ENCODE results near the gene SLK. TPM values are rescaled to one million over a fixed set of nuclear protein-coding genes. Genes with fewer than 3 reads are reported as not detected.

The SLK gene
- total RNA-seq, 4 donors from 2014 or later: 57.7 to 76.9 (median 64.5) TPM

DNA sequence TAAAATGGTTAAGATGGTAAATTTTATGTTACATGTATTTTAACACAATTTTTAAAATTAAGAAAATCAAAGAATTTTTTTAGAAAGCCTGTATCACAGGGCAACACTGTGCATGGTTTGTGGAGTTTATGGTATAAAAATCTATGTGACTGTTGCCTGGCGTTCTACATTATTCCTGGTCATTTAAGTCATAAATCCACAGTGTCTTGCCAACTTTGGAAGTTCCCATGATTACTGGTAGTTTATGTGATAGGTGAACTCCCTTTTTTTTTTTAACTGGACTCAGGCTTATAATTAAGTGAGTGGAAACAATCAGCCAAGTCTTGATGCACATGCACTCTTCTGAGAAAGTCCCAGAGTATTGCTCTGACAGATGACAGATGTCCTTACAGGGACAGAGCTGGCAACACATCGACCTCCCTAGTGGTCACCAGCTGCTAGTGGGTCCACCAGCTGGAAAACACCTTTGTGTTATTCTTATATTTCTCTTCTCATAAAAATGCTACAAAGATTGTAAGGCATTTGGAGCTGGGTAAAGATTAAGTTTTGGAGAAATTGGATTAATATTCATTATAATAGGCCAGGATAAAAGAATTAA is 40.1 kb upstream of the SLK start:
- no peak overlapping the region for H3K27ac ChIP-seq
- WGBS, 2 donors: 79 to 93% methylated on average over 2 of the region's 2 CpGs
- TF ChIP-seq, protein P1, sequence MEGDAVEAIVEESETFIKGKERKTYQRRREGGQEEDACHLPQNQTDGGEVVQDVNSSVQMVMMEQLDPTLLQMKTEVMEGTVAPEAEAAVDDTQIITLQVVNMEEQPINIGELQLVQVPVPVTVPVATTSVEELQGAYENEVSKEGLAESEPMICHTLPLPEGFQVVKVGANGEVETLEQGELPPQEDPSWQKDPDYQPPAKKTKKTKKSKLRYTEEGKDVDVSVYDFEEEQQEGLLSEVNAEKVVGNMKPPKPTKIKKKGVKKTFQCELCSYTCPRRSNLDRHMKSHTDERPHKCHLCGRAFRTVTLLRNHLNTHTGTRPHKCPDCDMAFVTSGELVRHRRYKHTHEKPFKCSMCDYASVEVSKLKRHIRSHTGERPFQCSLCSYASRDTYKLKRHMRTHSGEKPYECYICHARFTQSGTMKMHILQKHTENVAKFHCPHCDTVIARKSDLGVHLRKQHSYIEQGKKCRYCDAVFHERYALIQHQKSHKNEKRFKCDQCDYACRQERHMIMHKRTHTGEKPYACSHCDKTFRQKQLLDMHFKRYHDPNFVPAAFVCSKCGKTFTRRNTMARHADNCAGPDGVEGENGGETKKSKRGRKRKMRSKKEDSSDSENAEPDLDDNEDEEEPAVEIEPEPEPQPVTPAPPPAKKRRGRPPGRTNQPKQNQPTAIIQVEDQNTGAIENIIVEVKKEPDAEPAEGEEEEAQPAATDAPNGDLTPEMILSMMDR (IDR thresholded peaks at IDR 0.05): no peak
- TF ChIP-seq POLR2A (IDR thresholded peaks at IDR 0.05): no peak
- no peaks in the 10 kb centered on the region for H3K27me3 ChIP-seq
- H3K4me1 ChIP-seq: no peaks in the 10 kb centered on the region
- no peaks in the 10 kb centered on the region for H3K9me3 ChIP-seq
- H3K36me3 ChIP-seq: no peaks in the 10 kb centered on the region
- no peak for DNase-seq
- intact Hi-C loops (cut with DNase I): no loop called here
- H3K4me3 ChIP-seq (replicated peaks in 1 of 3): no peak overlapping the region

DNA sequence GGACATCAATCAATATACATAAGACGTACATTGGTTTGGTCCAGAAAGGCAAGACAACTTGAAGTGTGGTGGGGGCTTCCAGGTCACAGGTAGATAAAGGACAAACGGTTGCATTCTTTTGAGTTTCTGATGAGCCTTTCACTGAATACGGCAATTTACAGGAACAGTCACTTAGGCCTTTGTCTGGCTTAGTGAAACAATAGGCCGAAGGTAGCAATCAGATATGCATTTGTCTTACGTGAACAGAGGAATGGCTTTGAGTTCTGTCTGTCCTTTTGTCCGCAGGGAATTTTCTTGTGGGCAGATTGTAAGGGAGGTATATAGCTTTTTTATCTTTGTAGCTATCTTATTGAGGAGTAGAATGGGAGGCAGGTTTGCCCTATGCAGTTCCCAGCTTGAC is 38.2 kb upstream of the SLK start:
- WGBS, 2 donors: 90% methylated on average over 6 of the region's 6 CpGs
- Histone ChIP-seq H3K27me3 (no peaks in the 10 kb centered on the region), H3K36me3 (no peaks in the 10 kb centered on the region), H3K4me1 (peaks cover 0 to 4% of the 10 kb centered on the region in 2 donors), H3K27ac (no peak overlapping the region), H3K4me3 (replicated peaks in 1 of 3) (no peak overlapping the region), H3K9me3 (no peaks in the 10 kb centered on the region)
- intact Hi-C loops (cut with DNase I): no loop called here
- DNase-seq: no peak
- TF ChIP-seq, protein P1 (IDR thresholded peaks at IDR 0.05): no peak
- TF ChIP-seq POLR2A (IDR thresholded peaks at IDR 0.05): no peak

DNA sequence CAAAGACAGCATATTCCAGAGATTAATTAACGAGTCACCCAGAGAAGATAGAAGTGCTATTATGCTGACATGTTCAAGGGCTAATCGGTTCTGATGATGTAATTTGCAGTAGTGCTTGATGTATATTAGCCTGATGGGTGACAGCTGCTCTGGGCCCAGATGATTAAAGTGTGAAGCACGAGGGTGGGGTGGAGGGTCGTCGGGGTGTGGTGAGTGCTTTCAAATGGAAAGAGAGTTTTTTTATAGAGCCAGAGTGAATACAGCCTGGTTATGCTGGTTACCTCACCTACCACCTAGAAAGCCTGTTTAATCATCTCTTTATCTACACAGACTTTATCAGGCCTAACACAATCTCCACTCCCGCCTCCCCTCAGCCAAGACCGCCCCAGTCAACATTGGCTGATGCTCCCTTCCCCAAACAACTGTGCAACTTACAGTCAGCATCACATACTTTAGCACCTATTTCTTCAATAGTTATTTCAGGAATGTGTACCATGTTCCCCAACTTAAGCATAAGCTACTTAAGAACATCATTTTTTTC is 37.5 kb upstream of the SLK start:
- Histone ChIP-seq H3K36me3 (no peaks in the 10 kb centered on the region), H3K4me3 (replicated peaks in 1 of 3) (no peak overlapping the region), H3K4me1 (peaks cover 0 to 4% of the 10 kb centered on the region in 2 donors), H3K9me3 (no peaks in the 10 kb centered on the region), H3K27ac (no peak overlapping the region), H3K27me3 (no peaks in the 10 kb centered on the region)
- DNase-seq: no peak
- 55 to 62% methylated on average over 7 of the region's 7 CpGs for WGBS, 2 donors
- no peak for TF ChIP-seq POLR2A (IDR thresholded peaks at IDR 0.05)
- TF ChIP-seq, protein P1 (IDR thresholded peaks at IDR 0.05): no peak
- intact Hi-C loops (cut with DNase I): no loop called here

DNA sequence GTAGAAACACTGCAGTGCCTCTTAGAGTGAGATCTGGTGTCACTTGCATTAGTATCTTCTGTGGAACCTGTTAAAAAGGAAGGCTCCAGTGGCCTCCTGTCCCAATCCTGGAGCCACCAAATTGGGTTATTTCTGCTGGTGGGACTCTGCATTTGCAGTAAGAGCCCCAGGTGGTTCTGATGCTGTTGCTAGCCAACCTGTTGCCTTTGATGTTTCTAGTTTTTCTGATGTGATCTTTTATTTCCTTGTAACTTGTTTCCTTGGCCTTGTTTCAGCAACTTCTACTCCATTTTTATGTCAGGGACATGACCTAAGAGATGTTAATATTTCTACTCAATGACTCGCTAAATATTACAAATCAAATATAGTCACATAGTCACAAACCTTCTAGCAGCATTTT is 36.5 kb upstream of the SLK start:
- no peak for DNase-seq
- H3K4me1 ChIP-seq: peaks cover 0 to 4% of the 10 kb centered on the region in 2 donors
- TF ChIP-seq POLR2A (IDR thresholded peaks at IDR 0.05): no peak
- TF ChIP-seq, protein P1 (IDR thresholded peaks at IDR 0.05): no peak
- 100% methylated on average over 1 of the region's 1 CpG for WGBS, 2 donors
- intact Hi-C loops (cut with DNase I): no loop called here
- no peaks in the 10 kb centered on the region for H3K9me3 ChIP-seq
- H3K27me3 ChIP-seq: no peaks in the 10 kb centered on the region
- no peak overlapping the region for H3K4me3 ChIP-seq (replicated peaks in 1 of 3)
- no peaks in the 10 kb centered on the region for H3K36me3 ChIP-seq
- H3K27ac ChIP-seq: no peak overlapping the region

DNA sequence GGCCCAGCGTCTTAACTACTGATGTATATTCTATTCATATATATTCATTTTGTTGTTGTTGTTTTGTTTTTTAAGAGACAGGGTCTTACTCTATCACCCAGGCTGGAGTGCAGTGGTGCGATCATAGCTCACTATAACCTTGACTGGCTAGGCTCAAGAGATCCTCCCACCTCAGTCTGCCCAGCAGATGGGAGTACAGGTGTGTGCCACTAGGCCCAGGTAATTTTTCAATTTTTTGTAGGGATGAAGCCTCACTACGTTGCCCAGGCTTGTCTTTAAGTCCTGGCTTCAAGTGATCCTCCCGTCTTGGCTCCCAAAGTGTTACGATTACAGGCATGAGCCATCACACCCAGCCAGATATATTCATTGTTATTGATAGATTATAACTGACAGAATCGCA is 36.1 kb upstream of the SLK start:
- intact Hi-C loops (cut with DNase I): no loop called here
- WGBS, 2 donors: 95 to 99% methylated on average over 6 of the region's 6 CpGs
- Histone ChIP-seq H3K27me3 (no peaks in the 10 kb centered on the region), H3K9me3 (no peaks in the 10 kb centered on the region), H3K27ac (no peak overlapping the region), H3K4me3 (replicated peaks in 1 of 3) (no peak overlapping the region), H3K36me3 (no peaks in the 10 kb centered on the region), H3K4me1 (peaks cover 0 to 4% of the 10 kb centered on the region in 2 donors)
- TF ChIP-seq, protein P1 (IDR thresholded peaks at IDR 0.05): no peak
- TF ChIP-seq POLR2A (IDR thresholded peaks at IDR 0.05): no peak
- no peak for DNase-seq

Measured in thyroid gland (tissue), 4 donors.